HL-60 (cell line): ENCODE data around the gene IZUMO1.

Experiments
- DNase-seq, 2 experiments: peaks; one replicate each; pipeline ENCODE4 v3.0.0-alpha.2; 2010 to 2020; ENCODE audit warnings: low read depth in 1 of 2, low spot score in 1 of 2
- H3K27ac ChIP-seq: fragments of 250-450 bp; sonication (Bioruptor Pico); replicated peaks from 2 replicates; pipeline ENCODE4 v1.5.1; 2020; ENCODE audit warnings: mild to moderate bottlenecking, moderate library complexity
- H3K27me3 ChIP-seq: fragments of 250-450 bp; sonication (Bioruptor Pico); 2 replicates; pipeline ENCODE4 v1.5.1; 2021; ENCODE audit warnings: mild to moderate bottlenecking, moderate library complexity; ENCODE audit not compliant: insufficient read depth, poor library complexity, severe bottlenecking
- H3K4me3 ChIP-seq: replicated peaks from 2 replicates; pipeline ENCODE4 v1.5.1; 2011; ENCODE audit warnings: mild to moderate bottlenecking, control low read depth, low read length; ENCODE audit not compliant: insufficient read depth
- CTCF ChIP-seq: IDR thresholded peaks from one replicate; pipeline ENCODE4 v1.5.1; 2011; ENCODE audit warnings: low read length, control low read depth, inconsistent platforms; ENCODE audit not compliant: insufficient read depth
- GABPA ChIP-seq: IDR thresholded peaks from 2 replicates; pipeline ENCODE4 v1.6.1; 2012; ENCODE audit warnings: low read depth
- POLR2AphosphoS5 ChIP-seq: IDR thresholded peaks from 2 replicates; pipeline ENCODE4 v1.6.1; 2012; ENCODE audit warnings: low read depth
- SPI1 ChIP-seq: IDR thresholded peaks from 2 replicates; pipeline ENCODE4 v1.6.1; 2012; ENCODE audit warnings: low read depth, mild to moderate bottlenecking, borderline replicate concordance
- long read RNA-seq: library from polyadenylated mRNA; unstranded; transcript quantifications from one replicate; pipeline ENCODE4 v2.0.0, GENCODE V29; 2020
- TF ChIP-seq, protein P1 (sequence below): IDR thresholded peaks from 2 replicates; pipeline ENCODE4 v1.6.1; 2012; ENCODE audit warnings: low read depth; ENCODE audit not compliant: insufficient replicate concordance

Gene IZUMO1
- long read RNA-seq = 0 reads

- no peak within 1 kb of the TSS for H3K27ac ChIP-seq
- TF ChIP-seq SPI1 = no peak
- no peak for TF ChIP-seq POLR2AphosphoS5
- TF ChIP-seq, protein P1, sequence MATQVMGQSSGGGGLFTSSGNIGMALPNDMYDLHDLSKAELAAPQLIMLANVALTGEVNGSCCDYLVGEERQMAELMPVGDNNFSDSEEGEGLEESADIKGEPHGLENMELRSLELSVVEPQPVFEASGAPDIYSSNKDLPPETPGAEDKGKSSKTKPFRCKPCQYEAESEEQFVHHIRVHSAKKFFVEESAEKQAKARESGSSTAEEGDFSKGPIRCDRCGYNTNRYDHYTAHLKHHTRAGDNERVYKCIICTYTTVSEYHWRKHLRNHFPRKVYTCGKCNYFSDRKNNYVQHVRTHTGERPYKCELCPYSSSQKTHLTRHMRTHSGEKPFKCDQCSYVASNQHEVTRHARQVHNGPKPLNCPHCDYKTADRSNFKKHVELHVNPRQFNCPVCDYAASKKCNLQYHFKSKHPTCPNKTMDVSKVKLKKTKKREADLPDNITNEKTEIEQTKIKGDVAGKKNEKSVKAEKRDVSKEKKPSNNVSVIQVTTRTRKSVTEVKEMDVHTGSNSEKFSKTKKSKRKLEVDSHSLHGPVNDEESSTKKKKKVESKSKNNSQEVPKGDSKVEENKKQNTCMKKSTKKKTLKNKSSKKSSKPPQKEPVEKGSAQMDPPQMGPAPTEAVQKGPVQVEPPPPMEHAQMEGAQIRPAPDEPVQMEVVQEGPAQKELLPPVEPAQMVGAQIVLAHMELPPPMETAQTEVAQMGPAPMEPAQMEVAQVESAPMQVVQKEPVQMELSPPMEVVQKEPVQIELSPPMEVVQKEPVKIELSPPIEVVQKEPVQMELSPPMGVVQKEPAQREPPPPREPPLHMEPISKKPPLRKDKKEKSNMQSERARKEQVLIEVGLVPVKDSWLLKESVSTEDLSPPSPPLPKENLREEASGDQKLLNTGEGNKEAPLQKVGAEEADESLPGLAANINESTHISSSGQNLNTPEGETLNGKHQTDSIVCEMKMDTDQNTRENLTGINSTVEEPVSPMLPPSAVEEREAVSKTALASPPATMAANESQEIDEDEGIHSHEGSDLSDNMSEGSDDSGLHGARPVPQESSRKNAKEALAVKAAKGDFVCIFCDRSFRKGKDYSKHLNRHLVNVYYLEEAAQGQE = no peak
- no peak within 1 kb of the TSS for H3K4me3 ChIP-seq
- peak in 1 of 2 experiments; percentile 33 for DNase-seq
- peaks cover 12% of the 10 kb centered on the region for H3K27me3 ChIP-seq
These were observed at the start of gene IZUMO1 for GRCh38 chr19:48746738-48747575. Gene IZUMO1, minus strand, starts transcription at chr19:48746909. Its CDS starts 1,050 bp downstream, at chr19:48745859.

DNA sequence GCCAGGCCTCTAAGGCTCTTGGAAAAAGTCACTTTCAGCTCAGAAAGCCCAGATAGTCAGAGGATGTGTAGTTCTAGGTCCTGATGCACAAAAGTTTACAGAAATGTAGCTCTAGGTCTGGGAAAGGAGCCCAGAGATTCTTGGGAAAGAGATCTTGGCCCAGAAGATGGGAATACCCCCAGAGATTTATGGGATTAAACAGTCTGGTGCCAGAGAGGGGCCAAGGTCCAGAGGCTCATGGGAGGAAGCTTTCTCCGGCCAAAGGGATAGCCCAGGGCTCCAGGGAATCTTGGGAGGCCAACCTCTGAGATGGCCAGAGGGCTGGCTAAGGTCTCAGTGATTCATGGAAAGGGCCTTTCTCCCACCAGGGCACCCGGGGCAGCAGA is 49.0 kb upstream of the IZUMO1 start:
- H3K27ac ChIP-seq = no peak overlapping the region
- H3K27me3 ChIP-seq = no peaks in the 10 kb centered on the region
- no peak for DNase-seq
- no peak overlapping the region for H3K4me3 ChIP-seq
- TF ChIP-seq GABPA = no peak
- no peak for TF ChIP-seq CTCF
- TF ChIP-seq POLR2AphosphoS5 = no peak
- TF ChIP-seq SPI1 = no peak
- TF ChIP-seq, protein P1 = no peak

GRCh38 chr19:48795055-48795684 is 48.5 kb upstream of the IZUMO1 start:
- no peak for TF ChIP-seq SPI1
- peak; percentile 43 for TF ChIP-seq CTCF
- peak; percentile 73 for TF ChIP-seq POLR2AphosphoS5
- TF ChIP-seq GABPA = peak; percentile 53
- peak; percentile 78 to 94 for DNase-seq
- H3K4me3 ChIP-seq = peak overlapping the region; percentile 62
- no peaks in the 10 kb centered on the region for H3K27me3 ChIP-seq
- H3K27ac ChIP-seq = no peak overlapping the region

- H3K27ac ChIP-seq = no peak overlapping the region
- no peaks in the 10 kb centered on the region for H3K27me3 ChIP-seq
- TF ChIP-seq SPI1 = no peak
- no peak for TF ChIP-seq POLR2AphosphoS5
- TF ChIP-seq, protein P1 = no peak
- TF ChIP-seq CTCF = no peak
- no peak for TF ChIP-seq GABPA
- DNase-seq = no peak
- no peak overlapping the region for H3K4me3 ChIP-seq
These were observed 47.6 kb upstream of the IZUMO1 start for GRCh38 chr19:48794291-48794690.
